GM04504 (cell line): ENCODE data around the gene CDK14.
A peak's percentile ranks its signal among the peaks of the same experiment; 100 is the strongest.

ENCODE experiments used
- DNase-seq: peaks from one replicate; pipeline ENCODE4 v3.0.0-alpha.2; 2012; ENCODE audit warnings: low read depth

Gene CDK14

GRCh38 chr7:90951986-90952954, 356.1 kb downstream of the CDK14 start:
- no peak for DNase-seq

GRCh38 chr7:90955641-90956207, 359.6 kb downstream of the CDK14 start:
- no peak for DNase-seq

- DNase-seq, result no peak
Observed at GRCh38 chr7:90957883-90958282, 361.8 kb downstream of the CDK14 start.

- DNase-seq, result peak; percentile 45
Observed at GRCh38 chr7:90958647-90959046, 362.5 kb downstream of the CDK14 start.

- DNase-seq, result no peak
Observed at GRCh38 chr7:90961037-90961725, 365.1 kb downstream of the CDK14 start.

GRCh38 chr7:90965211-90965610, 369.1 kb downstream of the CDK14 start:
- DNase-seq, result no peak

- DNase-seq, result no peak
Observed at GRCh38 chr7:90966346-90966745, 370.2 kb downstream of the CDK14 start.

- no peak for DNase-seq
Observed at GRCh38 chr7:90968871-90969270, 372.8 kb downstream of the CDK14 start.

- DNase-seq, result peak; percentile 44
Observed at GRCh38 chr7:90972906-90973550, 376.9 kb downstream of the CDK14 start.

GRCh38 chr7:90977056-90977455, 380.9 kb downstream of the CDK14 start:
- DNase-seq, result no peak

- DNase-seq, result no peak
Observed at GRCh38 chr7:90980545-90980944, 384.4 kb downstream of the CDK14 start.

GRCh38 chr7:90982228-90982627, 386.1 kb downstream of the CDK14 start:
- DNase-seq, result no peak

GRCh38 chr7:90984692-90985091, 388.6 kb downstream of the CDK14 start:
- DNase-seq, result no peak

GRCh38 chr7:90988516-90988915, 392.4 kb downstream of the CDK14 start:
- no peak for DNase-seq

GRCh38 chr7:90988996-90989765, 393.1 kb downstream of the CDK14 start:
- no peak for DNase-seq

- no peak for DNase-seq
Observed at GRCh38 chr7:90994121-90994520, 398.0 kb downstream of the CDK14 start.

- DNase-seq, result no peak
Observed at GRCh38 chr7:90994601-90995000, 398.5 kb downstream of the CDK14 start.

GRCh38 chr7:90995996-90996395, 399.9 kb downstream of the CDK14 start:
- DNase-seq, result no peak

- peak; percentile 30 for DNase-seq
Observed at GRCh38 chr7:90999989-91000979, 404.2 kb downstream of the CDK14 start.

- DNase-seq, result no peak
Observed at GRCh38 chr7:91005024-91005423, 408.9 kb downstream of the CDK14 start.
